ENCODE measurements around the gene KIF6. TPM values are rescaled to one million over a fixed set of nuclear protein-coding genes. Genes with fewer than 3 reads are reported as not detected.

Gene KIF6
- polyA plus RNA-seq, 1 donor (not counting 4 experiments of a cell fraction or from before 2014, with no cell fraction given), result 0.14 TPM

GRCh38 chr6:39420300-39421265 lies 304.6 kb downstream of the KIF6 start:
- no peaks in the 10 kb centered on the region for H3K27me3 ChIP-seq (ENCODE audit: control insufficient read depth, extremely low read depth, insufficient read depth, low read length)
- DNase-seq (ENCODE audit: low read depth, low spot score) (no peak), FAIRE-seq (no peak)
- H3K27ac ChIP-seq (ENCODE audit: control insufficient read depth, insufficient read depth, low read length), result no peak overlapping the region
- no peaks in the 10 kb centered on the region for H3K9me3 ChIP-seq (ENCODE audit: control insufficient read depth, low read depth, low read length)
- H3K9ac ChIP-seq (ENCODE audit: control insufficient read depth, extremely low read depth, insufficient read depth, low read length), result no peak overlapping the region
- H3K9me1 ChIP-seq (ENCODE audit: control insufficient read depth, extremely low read depth, insufficient read depth, low read length), result no peaks in the 10 kb centered on the region
- H3K4me2 ChIP-seq (ENCODE audit: control insufficient read depth, extremely low read depth, insufficient read depth, low read depth, low read length), result no peak overlapping the region
- no peaks in the 10 kb centered on the region for H3K36me3 ChIP-seq (ENCODE audit: control insufficient read depth in 2 of 2, extremely low read depth in 1 of 2, insufficient read depth in 2 of 2, low read length in 2 of 2)
- H4K20me1 ChIP-seq (ENCODE audit: control insufficient read depth, extremely low read depth, insufficient read depth, low read length), result no peaks in the 10 kb centered on the region
- no peaks in the 10 kb centered on the region for H3K79me2 ChIP-seq (ENCODE audit: control insufficient read depth, insufficient read depth, low read length)
- H3K4me3 ChIP-seq (ENCODE audit: control insufficient read depth in 2 of 3, extremely low read depth in 1 of 3, insufficient read depth in 2 of 3, low read depth in 1 of 3, low read length in 3 of 3), result no peak overlapping the region
- no peak overlapping the region for H2AFZ ChIP-seq (ENCODE audit: control insufficient read depth, low read length)
- dilution Hi-C loops (cut with MboI; ENCODE audit: extremely low pct_ligation_motif_present, low sequenced_read_pairs), result no loop called here
- TF ChIP-seq CTCF (optimal IDR thresholded peaks at IDR 0.05 in 1 of 3, IDR thresholded peaks at IDR 0.05 in 1 of 3, conservative IDR thresholded peaks at IDR 0.05 in 1 of 3; ENCODE audit: extremely low read depth in 1 of 3, insufficient read depth in 2 of 3, low read length in 3 of 3), result no peak
- TF ChIP-seq EZH2 (IDR thresholded peaks at IDR 0.05; ENCODE audit: low read length), result no peak
- H3K4me1 ChIP-seq (ENCODE audit: control insufficient read depth, extremely low read depth, insufficient read depth, low read length), result peaks cover 19% of the 10 kb centered on the region

- H2AFZ ChIP-seq (ENCODE audit: control insufficient read depth, low read length), result no peak overlapping the region
- H3K4me3 ChIP-seq (ENCODE audit: control insufficient read depth in 2 of 3, extremely low read depth in 1 of 3, insufficient read depth in 2 of 3, low read depth in 1 of 3, low read length in 3 of 3), result no peak overlapping the region
- no peaks in the 10 kb centered on the region for H3K27me3 ChIP-seq (ENCODE audit: control insufficient read depth, extremely low read depth, insufficient read depth, low read length)
- H4K20me1 ChIP-seq (ENCODE audit: control insufficient read depth, extremely low read depth, insufficient read depth, low read length), result no peaks in the 10 kb centered on the region
- no peak overlapping the region for H3K9ac ChIP-seq (ENCODE audit: control insufficient read depth, extremely low read depth, insufficient read depth, low read length)
- dilution Hi-C loops (cut with MboI; ENCODE audit: extremely low pct_ligation_motif_present, low sequenced_read_pairs), result no loop called here
- no peaks in the 10 kb centered on the region for H3K36me3 ChIP-seq (ENCODE audit: control insufficient read depth in 2 of 2, extremely low read depth in 1 of 2, insufficient read depth in 2 of 2, low read length in 2 of 2)
- TF ChIP-seq EZH2 (IDR thresholded peaks at IDR 0.05; ENCODE audit: low read length) (no peak), CTCF (optimal IDR thresholded peaks at IDR 0.05 in 1 of 3, IDR thresholded peaks at IDR 0.05 in 1 of 3, conservative IDR thresholded peaks at IDR 0.05 in 1 of 3; ENCODE audit: extremely low read depth in 1 of 3, insufficient read depth in 2 of 3, low read length in 3 of 3) (no peak)
- no peak overlapping the region for H3K4me2 ChIP-seq (ENCODE audit: control insufficient read depth, extremely low read depth, insufficient read depth, low read depth, low read length)
- H3K27ac ChIP-seq (ENCODE audit: control insufficient read depth, insufficient read depth, low read length), result no peak overlapping the region
- no peaks in the 10 kb centered on the region for H3K79me2 ChIP-seq (ENCODE audit: control insufficient read depth, insufficient read depth, low read length)
- no peaks in the 10 kb centered on the region for H3K9me3 ChIP-seq (ENCODE audit: control insufficient read depth, low read depth, low read length)
- no peak for FAIRE-seq
- H3K4me1 ChIP-seq (ENCODE audit: control insufficient read depth, extremely low read depth, insufficient read depth, low read length), result peaks cover 14% of the 10 kb centered on the region
- no peak for DNase-seq (ENCODE audit: low read depth, low spot score)
- no peaks in the 10 kb centered on the region for H3K9me1 ChIP-seq (ENCODE audit: control insufficient read depth, extremely low read depth, insufficient read depth, low read length)
Measured at GRCh38 chr6:39419607-39420006, 305.6 kb downstream of the KIF6 start.
